ENCODE data around the gene ERBB4.

DNA sequence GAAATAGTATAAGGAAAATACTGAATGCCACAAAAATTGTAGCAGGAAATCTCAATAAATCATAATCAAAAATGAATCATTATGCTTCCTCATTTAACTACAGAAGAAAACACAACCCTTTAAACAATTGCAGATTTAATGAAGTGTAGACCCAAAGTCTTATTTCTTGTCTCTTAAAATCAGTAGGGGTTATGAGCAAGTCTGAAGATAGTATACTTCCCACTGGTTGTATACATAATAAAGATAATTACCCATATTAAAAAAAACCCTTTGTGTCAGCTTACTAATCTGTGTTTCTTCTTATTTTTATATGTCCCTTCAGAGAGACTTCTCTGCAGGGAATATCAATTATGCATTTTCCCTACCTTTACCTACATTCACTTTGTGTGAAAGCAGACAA lies 504.7 kb downstream of the ERBB4 start:
- TF ChIP-seq, protein P1, sequence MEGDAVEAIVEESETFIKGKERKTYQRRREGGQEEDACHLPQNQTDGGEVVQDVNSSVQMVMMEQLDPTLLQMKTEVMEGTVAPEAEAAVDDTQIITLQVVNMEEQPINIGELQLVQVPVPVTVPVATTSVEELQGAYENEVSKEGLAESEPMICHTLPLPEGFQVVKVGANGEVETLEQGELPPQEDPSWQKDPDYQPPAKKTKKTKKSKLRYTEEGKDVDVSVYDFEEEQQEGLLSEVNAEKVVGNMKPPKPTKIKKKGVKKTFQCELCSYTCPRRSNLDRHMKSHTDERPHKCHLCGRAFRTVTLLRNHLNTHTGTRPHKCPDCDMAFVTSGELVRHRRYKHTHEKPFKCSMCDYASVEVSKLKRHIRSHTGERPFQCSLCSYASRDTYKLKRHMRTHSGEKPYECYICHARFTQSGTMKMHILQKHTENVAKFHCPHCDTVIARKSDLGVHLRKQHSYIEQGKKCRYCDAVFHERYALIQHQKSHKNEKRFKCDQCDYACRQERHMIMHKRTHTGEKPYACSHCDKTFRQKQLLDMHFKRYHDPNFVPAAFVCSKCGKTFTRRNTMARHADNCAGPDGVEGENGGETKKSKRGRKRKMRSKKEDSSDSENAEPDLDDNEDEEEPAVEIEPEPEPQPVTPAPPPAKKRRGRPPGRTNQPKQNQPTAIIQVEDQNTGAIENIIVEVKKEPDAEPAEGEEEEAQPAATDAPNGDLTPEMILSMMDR (IDR thresholded peaks at IDR 0.05 in 4 of 5, conservative IDR thresholded peaks at IDR 0.05 in 1 of 5), result no peak
- no peak for TF ChIP-seq POLR2A (IDR thresholded peaks at IDR 0.05)

Measured in gastrocnemius medialis (tissue), 4 donors.